C1 segment of cervical spinal cord (tissue), 14 donors: ENCODE data around the gene FANCD2OS.
A peak's percentile ranks its signal among the peaks of the same experiment; 100 is the strongest.
"Not testable (repeated sequence)": the region's sequence is repeated elsewhere in the genome, so short reads cannot be mapped to it uniquely, and the experiment has no call there.

Experiments used
- DNase-seq, 14 donors: peaks; one replicate each; lab custom pipeline; 2025; lab: John Stamatoyannopoulos, UW

FANCD2OS gene

GRCh38 chr3:10108091-10108490 is at the start of gene FANCD2OS:
FANCD2OS (minus strand) TSS chr3:10108255; CDS start chr3:10104774, 3,481 bp downstream.
- no peak for DNase-seq

DNA sequence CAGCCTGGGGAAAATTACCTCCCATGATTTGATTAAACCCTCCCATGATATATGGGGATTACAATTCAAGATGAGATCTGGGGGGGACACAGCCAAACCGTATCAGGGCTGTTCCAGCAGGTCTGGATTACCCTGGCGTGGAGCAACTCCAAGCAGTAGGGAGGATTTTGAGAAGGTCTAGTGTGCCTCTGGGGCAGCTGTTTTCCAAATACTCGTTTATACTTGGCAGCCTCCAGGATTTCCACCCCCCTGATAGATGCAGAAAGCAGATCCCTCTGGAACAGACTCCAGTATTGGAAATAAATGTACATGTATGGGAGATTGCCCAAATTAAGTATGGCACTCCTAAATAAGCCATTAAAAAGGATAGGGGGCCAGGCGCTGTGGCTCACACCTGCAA is 49.0 kb upstream of the FANCD2OS start:
- no peak for DNase-seq

DNA sequence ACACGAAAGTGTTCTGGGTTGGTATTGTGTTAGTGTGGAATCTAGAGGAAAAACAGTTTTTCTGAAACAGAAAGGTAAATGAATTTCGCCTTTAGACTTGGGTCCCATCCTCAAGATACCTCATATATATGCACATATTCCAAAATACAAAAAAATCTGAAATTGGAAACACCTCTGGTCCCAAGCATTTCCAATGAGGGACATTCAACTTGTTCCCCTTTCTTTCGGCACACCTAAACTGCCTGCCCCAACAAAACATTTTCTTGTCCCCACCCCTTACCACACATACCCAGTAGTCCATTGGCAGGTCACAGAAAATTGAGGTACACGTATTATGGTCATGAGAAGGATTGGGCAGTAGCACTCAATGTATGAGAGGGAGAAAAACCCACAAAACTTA is 47.6 kb upstream of the FANCD2OS start:
- no peak for DNase-seq

GRCh38 chr3:10155123-10155472 is 47.0 kb upstream of the FANCD2OS start:
- no peak for DNase-seq

GRCh38 chr3:10154335-10155122 is 46.5 kb upstream of the FANCD2OS start:
- DNase-seq: no peak

GRCh38 chr3:10150987-10151386 is 42.9 kb upstream of the FANCD2OS start:
- DNase-seq: no peak

- DNase-seq: no peak
These were observed 41.2 kb upstream of the FANCD2OS start for GRCh38 chr3:10149226-10149625.

- DNase-seq: no peak
These were observed 37.6 kb upstream of the FANCD2OS start for GRCh38 chr3:10145685-10146084.

DNA sequence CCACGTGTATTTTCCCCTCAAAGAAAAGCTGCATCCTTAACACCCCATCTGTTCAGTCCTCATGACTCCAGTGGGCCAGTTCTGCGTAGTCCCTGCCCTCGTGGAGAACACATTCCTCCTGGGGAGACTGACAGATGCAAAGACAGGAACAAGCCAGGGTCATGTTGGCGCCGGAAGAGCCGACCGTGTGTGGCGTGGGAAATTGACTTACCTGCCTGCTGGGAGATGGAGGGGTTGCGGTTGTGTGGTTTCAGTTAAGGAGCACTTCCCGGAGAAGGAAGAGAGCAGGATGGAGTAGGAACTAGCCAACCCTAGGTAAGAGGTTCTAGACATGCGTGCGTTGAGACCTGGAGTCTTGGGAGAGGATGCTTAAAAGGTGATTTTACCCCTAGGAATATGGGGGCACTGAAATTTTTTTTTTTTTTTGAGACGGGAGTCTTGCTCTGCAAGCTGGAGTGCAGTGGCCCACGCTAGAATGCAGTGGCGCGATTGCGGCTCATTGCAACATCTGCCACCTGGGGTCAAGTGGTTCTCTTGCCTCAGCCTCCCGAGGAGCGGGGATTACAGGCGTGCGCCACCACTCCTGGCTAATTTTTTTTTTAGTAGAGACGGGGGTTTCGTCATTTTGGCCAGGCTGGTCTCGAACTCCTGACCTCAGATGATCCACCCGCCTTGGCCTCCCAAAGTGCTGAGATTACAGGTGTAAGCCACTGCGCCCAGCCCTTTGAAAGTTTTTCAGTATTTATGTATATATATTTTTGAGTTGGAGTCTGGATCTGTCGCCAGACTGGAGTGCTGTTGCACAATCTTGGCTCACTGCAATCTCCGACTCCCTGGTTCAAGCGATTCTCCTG is 34.9 kb upstream of the FANCD2OS start:
- peak in 1 of 14 donors; percentile 13 for DNase-seq

DNA sequence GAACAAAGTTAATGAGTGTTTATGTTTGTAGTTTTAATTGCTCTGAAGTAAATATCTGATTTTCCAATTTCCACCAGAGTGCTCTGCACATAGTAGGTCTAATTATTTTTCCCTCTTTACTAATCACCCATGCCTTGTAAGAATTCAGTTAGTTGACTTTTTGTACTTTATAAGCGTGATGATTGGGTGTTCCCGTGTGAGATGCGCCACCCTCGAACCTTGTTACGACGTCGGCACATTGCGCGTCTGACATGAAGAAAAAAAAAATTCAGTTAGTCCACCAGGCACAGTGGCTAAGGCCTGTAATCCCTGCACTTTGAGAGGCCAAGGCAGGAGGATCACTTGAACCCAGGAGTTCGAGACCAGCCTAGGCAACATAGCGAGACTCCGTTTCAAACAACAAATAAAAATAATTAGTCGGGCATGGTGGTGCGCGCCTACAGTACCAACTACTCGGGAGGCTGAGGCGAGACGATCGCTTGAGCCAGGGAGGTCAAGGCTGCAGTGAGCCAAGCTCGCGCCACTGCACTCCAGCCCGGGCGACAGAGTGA is 33.0 kb upstream of the FANCD2OS start:
- no peak for DNase-seq

- no peak for DNase-seq
These were observed 29.1 kb upstream of the FANCD2OS start for GRCh38 chr3:10137178-10137577.

DNA sequence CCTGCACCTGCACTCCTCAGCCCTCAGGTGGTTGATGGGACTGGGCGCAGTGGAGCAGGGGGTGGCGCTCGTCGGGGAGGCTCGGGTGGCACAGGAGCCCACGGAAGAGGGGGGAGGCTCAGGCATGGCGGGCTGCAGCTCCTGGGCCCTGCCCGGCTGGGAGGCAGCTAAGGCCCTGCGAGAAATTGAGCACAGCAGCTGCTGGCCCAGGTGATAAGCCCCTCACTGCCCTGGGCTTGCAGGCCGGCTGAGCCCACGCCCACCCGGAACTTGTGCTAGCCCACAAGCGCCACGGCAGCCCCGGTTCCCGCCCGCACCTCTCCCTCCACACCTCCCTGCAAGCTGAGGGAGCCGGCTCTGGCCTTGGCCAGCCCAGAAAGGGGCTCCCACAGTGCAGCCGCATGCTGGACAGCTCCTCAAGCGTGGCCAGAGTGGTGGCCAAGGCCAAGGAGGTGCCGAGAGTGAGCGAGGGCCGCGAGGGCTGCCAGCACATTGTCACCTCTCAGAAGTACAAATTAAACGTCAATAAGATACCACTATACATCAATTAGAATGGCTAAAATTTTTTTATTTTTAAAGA is 28.5 kb upstream of the FANCD2OS start:
- no peak for DNase-seq

DNA sequence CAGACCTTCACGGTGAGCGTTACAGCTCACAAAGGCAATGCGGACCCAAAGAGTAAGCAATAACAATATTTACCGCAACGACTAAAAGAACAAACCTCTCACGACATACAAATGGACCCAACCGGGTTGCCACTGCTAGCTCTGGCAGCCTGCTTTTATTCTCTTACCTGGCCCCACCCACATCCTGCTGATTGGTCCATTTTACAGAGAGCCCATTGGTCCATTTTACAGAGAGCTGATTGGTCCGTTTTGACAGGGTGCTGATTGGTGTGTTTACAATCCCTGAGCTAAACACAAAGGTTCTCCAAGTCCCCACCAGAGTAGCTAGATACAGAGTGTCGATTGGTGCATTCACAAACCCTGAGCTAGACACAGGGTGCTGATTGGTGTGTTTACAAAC is 27.8 kb upstream of the FANCD2OS start:
- DNase-seq: not testable (repeated sequence)

- no peak for DNase-seq
These were observed 14.7 kb upstream of the FANCD2OS start for GRCh38 chr3:10122724-10123123.

DNA sequence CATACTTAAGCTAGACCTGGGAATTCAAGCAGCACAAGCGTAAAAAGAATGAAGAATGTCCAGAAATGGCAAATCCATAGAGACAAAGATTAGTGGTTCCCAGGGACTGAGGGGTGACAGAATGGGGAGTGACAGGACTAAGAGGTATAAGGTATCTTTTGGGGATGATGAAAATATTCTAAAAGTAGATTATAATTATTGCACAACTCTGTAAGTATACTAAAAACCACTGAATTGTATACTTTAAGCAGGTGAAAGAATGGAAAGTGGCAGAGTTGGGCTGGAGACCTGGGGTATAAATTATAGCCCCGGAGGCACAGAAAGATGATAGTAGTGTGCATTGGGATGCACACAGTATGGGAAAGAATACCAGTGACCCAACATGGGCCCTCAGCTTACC is 13.0 kb upstream of the FANCD2OS start:
- no peak for DNase-seq

- DNase-seq: no peak
These were observed 11.3 kb upstream of the FANCD2OS start for GRCh38 chr3:10119376-10119775.

GRCh38 chr3:10116928-10117327 is 8.9 kb upstream of the FANCD2OS start:
- no peak for DNase-seq

- DNase-seq: peak in 1 of 14 donors; percentile 30
These were observed 8.0 kb upstream of the FANCD2OS start for GRCh38 chr3:10116138-10116460.

- peak; percentile 33 to 92 (median 88) for DNase-seq
These were observed 7.5 kb upstream of the FANCD2OS start, which contains the start of gene BRK1 for GRCh38 chr3:10115326-10116137. BRK1 (plus strand) TSS chr3:10115675; CDS start chr3:10115702, 27 bp downstream.

- DNase-seq: no peak
These were observed 1.1 kb downstream of the FANCD2OS start for GRCh38 chr3:10106919-10107318.

- DNase-seq: no peak
These were observed 9.0 kb downstream of the FANCD2OS start for GRCh38 chr3:10099041-10099440.
